NCI-H510A (cell line): ENCODE results near the gene KRTAP10-8.
"Not testable (repeated sequence)": the region's sequence is repeated elsewhere in the genome, so short reads cannot be mapped to it uniquely, and the experiment has no call there.

Experiments
- DNase-seq: peaks from one replicate; lab custom pipeline; 2025; lab: John Stamatoyannopoulos, UW

KRTAP10-8 gene

DNA sequence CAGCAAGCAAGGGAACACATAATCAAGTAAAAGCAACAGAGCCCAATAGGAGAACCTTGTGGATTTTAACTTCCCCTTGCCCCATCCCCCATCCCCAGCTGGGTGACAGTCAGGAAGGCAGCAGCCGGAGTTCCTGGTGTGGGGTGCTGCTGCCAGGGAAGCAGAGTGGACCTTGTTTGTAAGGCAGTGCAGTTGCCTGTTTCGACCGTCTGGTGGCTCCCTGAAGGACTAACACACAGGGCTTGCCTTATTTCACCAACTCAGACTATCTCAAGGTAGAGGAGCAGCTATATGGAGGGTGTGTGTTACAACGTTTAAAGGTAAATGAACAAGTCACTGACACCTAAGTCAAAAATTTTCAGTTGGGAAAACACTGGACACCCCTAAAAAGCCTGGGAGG, 6.6 kb downstream of the KRTAP10-8 start:
- DNase-seq, result no peak

DNA sequence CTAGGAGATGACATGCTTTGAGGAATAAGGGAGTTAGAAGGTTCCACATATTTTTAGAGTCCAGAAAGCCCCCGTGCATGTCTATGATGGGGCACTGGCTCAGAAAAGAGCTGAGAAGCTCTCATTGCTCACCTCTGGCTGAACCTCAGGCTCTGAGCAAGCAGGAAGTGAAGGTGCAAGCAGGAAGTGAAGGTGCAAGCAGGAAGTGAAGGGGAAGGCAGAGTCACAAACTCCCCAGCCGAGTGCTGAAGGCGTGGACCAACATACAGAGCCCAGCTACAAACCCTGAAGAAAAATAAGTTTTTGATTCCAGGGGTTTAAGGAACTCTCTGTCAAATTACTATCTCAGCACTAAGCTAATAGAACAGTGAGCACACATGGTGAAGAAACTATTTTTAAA, 7.0 kb downstream of the KRTAP10-8 start:
- no peak for DNase-seq

DNA sequence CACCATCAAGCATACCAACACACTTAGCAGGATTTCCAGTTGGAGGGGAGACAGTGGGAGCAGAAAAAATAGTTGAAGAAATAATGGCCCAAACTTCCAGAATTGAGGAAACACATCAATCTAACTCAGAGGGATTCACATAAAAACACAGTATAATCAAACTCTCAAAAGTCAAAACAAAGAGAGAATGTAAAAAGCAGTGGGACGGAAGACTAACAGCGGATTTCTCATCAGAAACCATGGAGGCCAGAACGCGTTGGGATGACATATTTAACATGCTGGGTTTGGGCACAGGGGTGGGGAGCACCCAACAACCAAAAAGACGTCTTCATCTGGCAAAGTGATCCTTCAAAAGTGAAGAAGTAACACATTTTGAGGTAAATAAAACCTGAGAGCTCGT, 8.0 kb downstream of the KRTAP10-8 start:
- DNase-seq, result no peak

DNA sequence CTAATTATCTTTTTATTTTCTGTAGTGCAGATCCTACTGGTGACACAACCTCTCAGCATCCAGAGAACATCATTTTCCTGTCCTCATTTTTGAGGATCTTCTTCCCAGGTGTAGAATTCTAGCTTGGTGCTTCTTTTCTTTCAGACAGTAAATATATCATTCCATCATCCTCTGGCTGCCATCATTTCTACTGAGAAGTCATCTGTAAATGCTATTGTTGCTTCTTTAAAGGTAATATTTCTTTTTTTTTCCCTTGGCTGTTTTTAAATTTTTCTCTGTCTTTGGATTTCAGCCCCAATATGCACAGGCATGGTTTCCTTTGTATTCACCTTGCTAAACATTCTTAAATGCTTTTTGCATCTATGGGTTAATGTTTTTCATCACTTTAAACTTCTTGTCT, 11.7 kb downstream of the KRTAP10-8 start:
- no peak for DNase-seq

DNA sequence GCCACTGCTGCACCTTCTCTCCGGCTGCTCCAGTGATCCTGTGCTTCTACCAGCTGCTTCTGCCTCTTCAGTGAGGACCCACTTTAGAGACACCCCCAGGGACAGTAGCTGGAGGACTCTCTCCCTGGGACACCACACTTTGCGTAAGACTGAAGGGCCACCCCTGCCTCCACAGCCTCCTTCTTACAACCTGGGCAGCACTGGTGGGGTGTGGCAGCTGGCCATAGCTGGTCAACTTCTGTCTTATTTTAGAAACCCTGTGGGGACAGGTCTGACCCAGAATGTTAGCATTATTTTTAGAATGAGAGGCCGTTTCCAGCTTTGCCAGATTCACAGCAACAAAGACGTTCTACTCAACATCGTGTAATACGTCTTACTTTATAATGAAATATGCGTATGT, 13.9 kb downstream of the KRTAP10-8 start:
- DNase-seq, result no peak

DNA sequence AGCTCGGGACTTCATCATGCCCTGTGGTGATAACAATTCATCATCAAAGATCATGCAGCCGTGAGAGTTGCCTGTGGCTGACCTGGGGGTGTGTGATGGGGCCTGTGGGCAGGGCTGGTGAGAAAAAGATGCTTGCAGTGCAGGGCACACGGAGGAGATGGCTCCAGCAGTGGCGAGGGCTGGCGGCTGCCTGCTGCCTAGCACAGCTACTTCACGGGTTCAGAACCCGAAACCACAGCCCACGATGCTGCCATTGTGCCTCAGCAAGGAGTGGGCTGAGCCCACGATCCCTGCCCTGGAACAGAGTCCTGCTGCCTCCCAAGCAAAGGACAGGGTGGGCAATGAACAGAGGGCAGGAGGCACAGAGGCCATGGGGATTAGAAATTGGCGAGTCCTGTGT, 14.4 kb downstream of the KRTAP10-8 start:
- no peak for DNase-seq

DNA sequence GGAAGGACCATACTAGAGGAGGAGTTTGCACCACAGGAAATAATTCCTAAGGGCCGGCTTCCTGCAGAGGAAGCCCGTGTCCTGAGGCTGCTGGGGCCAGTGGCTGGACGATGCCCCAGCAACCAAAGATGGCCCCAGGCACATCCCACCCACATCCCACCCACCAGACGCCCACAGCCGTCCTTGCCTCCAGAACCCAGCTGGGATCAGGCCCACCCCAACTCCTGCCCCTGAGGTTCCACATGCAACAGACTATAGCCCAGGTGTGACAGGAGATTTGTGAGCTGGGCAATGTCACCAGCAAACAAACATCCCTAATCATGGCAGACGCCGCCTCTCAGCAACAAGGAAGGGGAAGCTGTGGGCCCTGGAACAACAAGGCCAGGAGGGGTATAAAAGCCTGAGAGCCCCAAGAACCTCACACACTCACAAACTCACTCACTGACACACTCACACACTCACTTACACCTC, 14.8 kb downstream of the KRTAP10-8 start, which contains the start of gene KRTAP10-9:
Gene KRTAP10-9 (plus strand): TSS at position 421 of the 471 bp plus-strand sequence. CDS start 79 bp downstream, outside the sequence.
- DNase-seq, result no peak

DNA sequence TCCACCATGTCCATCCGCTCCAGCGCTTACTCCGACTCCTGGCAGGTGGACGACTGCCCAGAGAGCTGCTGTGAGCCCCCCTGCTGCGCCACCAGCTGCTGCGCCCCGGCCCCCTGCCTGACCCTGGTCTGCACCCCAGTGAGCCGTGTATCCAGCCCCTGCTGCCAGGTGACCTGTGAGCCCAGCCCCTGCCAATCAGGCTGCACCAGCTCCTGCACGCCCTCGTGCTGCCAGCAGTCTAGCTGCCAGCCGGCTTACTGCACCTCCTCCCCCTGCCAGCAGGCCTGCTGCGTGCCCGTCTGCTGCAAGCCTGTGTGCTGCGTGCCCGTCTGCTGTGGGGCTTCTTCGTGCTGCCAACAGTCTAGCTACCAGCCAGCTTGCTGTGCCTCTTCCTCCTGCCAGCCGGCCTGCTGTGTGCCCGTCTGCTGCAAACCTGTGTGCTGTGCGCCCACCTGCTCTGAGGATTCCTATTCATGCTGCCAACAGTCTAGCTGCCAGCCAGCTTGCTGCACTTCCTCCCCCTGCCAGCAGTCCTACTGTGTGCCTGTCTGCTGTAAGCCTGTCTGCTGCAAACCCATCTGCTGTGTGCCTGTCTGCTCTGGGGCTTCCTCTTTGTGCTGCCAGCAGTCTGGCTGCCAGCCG, 15.4 kb downstream of the KRTAP10-8 start:
- not testable (repeated sequence) for DNase-seq

DNA sequence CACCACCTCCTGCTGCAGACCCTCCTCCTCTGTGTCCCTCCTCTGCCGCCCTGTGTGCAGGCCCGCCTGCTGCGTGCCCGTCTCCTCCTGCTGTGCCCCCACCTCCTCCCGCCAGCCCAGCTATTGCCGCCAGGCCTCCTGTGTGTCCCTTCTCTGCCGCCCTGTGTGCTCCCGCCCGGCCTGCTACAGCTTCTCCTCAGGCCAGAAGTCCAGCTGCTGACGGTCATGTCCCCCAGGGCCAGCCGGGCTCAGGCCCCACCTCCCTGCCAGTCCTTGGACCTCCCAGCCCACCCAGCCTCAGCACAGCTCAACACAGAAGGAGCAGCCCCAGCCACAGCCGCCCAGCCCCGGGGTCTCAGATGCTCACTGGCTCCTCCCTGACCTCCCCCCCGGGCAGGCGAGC, 16.0 kb downstream of the KRTAP10-8 start:
- DNase-seq, result not testable (repeated sequence)

DNA sequence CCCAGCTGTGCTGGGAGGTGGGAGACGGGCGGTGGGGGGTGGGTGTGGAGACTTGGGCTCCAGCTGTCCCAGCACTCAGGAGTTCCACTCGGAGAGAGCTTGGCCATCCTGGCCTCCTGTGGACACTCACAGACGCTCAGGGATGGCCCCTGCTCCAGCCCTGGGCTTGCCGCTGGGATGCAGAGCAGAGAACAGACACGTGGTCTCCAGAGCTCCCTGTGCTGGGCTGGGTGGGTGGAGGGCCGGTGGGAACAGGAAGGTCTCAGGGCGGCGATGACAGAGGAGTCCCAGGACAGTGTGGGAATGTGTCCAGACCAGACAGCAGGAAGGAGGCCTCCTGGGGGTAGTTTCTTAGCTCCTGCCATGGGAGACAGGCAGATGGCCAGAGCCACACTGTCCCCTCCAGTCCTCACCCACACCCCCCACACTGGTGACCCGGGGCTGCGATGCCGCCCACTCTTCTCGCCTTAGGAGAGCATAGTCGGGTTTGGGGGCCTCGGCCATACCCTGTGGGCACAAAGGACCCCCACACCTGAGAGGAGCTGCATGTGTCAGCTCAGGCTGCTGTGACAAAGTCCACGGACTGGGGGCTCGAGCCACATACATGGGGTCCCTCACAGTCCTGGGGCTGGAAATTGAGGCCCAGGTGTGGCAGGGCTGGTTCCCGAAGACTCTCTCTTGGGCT, 17.0 kb downstream of the KRTAP10-8 start:
- DNase-seq, result no peak

DNA sequence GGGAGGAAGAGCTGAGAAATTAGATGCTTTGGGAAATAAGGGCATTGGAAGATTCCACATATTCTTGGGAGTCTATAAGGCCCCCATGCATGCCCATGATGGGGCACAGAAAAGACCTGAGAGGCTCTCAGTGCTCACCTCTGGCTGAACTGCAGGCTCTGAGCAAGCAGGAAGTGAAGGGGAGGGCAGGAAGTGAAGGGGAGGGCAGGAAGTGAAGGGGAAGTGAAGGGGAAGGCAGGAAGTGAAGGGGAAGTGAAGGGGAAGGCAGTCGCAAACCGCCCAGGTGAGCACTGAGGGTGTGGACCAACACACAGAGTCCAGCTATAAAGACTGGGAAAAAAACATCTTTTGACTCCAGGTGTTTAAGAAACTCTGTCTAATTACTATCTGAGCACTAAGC, 18.6 kb downstream of the KRTAP10-8 start:
- no peak for DNase-seq

DNA sequence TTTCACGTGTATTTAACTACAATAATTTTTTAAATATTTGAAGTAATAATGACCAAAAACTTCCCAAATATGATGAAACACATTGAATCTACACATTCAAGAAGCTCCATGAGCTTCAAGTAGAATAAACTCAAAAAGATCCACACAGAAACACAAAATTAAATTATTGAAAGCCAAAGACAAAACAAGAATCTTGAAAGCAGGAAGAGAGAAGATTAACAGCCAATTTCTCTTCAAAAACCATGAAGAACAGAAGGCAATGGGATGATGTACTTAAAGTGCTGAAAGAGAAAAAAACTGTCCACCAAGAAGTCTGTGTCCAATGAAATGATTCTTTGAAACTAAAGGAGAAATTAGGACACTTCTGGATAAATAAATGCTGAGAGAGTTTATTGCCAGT, 20.2 kb downstream of the KRTAP10-8 start:
- no peak for DNase-seq

DNA sequence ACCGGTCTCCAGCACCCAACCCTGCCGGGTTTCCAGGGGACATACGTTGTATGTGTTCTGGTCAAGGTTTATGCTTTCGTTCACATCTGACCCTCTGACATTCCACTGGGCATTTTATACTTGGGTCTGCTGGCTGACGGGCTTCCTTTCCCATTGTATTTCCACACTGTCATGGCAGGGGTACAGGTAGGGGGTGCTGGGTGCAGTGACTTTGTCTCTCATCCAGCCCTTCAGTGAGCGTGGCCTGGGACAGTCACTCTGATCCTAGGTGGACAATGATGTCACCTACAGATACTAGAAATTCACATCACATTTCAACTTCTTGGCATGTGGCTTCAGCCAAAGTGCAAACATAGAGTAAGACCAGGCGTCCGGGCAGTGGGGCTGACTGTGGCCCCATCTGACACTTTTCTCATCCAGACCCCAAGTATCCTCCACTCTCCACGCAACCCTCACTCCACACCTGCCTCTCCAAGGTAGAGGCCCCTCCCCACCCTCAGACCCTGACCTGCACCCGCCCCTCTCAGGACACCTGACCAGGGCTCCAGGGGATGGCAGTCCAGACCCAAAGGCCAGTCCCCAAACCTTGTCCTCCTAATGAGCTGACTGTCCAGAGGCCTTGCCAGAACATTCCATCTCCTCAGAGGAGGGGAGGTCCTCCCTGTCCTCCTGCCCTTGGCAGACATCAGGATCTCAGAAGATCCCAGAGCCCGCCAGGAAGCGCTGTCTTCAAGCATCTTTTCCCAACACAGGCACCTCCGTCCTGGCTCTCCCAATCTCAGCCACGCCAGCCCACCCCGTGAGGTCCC, 24.5 kb downstream of the KRTAP10-8 start:
- DNase-seq, result no peak

DNA sequence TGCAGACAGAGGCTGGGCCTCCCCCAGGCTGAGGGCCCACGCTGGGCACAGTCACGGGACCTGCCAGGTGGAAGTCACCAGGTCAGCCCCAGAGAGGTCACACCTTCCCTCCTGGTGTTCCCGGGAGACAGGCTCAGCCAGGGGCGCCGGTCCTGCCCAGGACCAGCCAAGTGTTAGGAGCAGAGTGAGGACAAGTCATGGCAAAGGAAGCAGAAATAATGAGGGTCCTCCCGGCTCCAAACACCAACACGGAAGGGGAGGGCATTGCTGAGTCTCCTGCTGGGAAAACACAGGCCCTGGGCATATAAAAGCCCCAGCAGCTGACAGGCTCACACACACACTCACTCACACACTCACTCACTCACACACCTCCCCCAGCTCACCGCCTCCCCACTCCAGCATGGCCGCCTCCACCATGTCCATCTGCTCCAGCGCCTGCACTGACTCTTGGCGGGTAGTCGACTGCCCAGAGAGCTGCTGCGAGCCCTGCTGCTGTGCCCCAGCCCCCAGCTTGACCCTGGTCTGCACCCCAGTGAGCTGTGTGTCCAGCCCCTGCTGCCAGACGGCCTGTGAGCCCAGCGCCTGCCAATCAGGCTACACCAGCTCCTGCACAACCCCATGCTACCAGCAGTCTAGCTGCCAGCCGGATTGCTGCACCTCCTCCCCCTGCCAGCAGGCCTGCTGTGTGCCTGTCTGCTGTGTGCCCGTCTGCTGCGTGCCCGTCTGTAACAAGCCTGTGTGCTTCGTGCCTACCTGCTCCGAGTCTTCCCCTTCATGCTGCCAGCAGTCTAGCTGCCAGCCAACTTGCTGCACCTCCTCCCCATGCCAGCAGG, 25.4 kb downstream of the KRTAP10-8 start, which contains the start of gene KRTAP10-10:
Gene KRTAP10-10 (plus strand): TSS at position 339 of the 833 bp plus-strand sequence. CDS start 62 bp downstream, at position 401.
- no peak for DNase-seq

DNA sequence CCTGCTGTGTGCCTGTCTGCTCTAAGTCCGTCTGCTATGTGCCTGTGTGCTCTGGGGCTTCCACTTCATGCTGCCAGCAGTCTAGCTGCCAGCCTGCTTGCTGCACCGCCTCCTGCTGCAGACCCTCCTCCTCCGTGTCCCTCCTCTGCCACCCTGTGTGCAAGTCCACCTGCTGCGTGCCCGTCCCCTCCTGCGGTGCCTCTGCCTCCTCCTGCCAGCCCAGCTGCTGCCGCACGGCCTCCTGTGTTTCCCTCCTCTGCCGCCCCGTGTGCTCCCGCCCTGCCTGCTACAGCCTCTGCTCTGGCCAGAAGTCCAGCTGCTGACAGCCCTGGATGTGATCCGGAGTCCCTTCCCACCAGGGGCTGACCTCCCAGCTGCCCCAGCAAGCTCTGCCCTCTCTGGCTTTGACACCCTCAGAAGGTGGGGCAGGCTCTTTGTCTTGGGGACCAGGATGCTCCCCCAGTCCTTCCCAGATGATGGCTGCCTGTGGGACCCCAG, 26.0 kb downstream of the KRTAP10-8 start:
- not testable (repeated sequence) for DNase-seq

DNA sequence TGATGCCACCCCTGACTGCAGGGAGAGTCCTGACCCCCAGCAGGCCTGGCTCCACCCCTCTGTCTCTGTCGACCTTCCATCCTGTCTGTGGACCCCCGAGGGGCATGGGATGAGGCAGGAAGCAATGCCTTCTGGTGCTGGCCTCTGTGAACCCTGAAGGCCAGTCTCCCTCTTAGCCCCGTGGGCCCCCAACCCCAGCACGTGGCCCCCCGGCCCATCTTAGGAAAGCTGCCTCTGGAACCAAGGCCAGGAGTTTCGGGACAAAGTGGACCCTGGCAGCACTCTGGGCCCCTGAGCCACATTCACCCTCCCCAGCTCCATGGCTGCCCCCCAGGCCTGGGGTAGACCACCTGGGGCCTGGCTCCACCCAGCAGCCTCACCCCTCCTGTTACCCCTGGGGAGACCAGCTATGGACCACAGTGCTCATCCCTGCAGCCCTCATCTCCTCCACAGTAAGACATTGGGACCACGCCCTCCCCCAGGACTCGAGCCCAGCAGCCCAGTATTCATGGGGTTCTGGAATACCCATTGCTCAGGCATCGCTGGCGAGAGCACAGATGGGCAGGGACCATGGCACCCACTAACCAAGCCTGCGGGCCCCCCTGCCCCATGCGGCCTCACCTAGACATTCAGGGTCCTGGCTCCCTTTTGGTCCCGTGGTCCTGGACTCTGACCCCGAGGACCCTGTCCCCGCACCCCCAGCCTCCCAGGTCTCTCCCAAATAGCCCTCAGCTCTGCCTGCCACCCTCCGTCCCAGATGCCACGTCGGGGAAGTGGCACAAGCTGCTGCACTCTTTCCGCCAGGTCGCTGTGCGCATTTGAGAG, 26.8 kb downstream of the KRTAP10-8 start:
- not testable (repeated sequence) for DNase-seq

DNA sequence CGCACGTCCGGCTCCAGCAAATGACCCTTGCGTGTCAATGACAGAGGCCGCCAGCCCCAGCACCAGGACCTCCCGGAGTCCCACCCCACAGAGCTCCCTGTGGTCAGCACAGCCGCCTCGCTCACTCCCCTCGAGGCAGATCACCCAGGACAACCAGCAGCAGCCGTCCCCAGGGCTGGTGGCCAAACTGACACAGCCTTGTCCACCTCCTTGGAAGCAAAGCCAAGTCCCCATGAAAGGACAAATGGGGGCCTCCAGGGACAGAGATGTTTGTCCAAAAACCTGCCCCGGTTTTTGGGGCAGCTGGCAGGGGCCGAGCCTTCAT, 27.4 kb downstream of the KRTAP10-8 start:
- DNase-seq, result no peak

DNA sequence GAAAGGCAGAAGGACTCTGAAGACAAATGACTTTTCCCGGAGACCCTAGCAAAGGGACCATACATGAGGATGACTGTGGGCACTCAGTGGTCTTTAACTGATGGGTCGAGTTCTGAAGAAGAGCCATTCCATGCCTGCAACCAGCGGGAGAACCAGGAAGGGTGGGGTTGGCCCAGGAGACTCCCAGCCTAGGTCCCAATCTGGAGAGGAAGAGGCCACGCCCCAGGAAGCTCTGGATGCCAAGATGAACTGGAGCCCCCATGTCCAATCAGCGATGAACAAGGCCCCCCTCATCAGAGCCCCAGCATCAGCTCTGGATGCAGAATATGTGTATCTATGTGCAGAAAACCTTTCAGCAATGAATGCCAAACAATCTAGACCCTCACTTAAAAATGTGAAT, 28.9 kb downstream of the KRTAP10-8 start:
- DNase-seq, result no peak

DNA sequence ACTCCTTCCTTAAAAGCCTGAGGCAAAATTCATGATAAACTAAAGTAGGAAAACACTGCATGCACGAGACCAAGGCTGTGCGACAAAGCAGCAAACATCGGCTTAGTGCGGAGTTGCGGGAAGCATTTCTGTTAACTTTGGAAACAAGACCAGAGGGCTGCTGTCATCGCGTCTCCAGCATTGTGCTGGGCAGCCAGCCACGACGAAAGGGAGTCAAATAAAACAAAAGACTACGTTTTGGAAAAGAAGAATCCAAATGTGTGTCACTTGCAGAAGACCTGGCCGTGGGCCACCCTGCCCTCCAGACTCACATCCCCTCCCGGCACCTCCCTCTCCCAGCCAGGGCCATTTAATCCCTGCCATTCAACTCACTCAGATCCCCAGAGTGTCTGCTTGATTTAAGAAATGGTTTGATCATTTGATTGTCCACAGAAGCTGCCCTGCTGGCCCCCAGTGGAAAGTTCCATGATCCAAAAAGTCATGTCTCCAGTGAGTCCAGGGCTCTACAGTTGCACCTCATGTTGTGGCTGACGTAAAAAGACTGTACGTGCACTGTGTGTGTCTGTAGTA, 31.9 kb downstream of the KRTAP10-8 start:
- no peak for DNase-seq

DNA sequence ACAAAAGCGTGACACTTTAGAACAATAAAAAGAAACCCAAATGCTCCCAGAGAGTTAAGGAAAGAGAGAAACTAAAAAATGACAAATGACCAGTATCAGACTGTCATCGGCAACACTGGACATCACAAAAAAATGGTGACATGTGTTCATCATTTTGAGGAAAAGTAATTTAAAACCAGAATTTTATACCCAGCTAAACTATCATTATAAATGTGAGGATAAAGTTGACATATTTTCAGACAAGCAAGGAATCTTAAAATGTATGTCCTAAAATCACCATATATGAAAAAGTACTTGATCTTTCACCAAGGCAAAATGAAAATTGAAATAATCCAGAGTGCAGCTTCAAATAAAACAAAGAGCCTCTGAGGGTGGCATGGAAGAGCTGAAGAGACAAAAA, 33.0 kb downstream of the KRTAP10-8 start:
- no peak for DNase-seq
